Sciatic nerve (tissue), 2 donors: ENCODE data around the gene TBXT. TPM values are rescaled to one million over a fixed set of nuclear protein-coding genes. Genes with fewer than 3 reads are reported as not detected.

Experiments used
- ATAC-seq: fragments of 200-7000 bp; cut with Tn5 transposase; one replicate; pipeline ENCODE4 v1.9.1; 2020; ENCODE audit warnings: mild to moderate bottlenecking, moderate library complexity
- DNase-seq: peaks from one replicate; pipeline ENCODE4 v3.0.0-alpha.2; 2020; ENCODE audit warnings: low spot score
- intact Hi-C: fragments of 100-400 bp; cut with DNase I; formaldehyde crosslinking; loops from one replicate; pipeline ENCODE4 v1.14.2; 2022
- total RNA-seq: library from RNA; stranded (reverse); fragmentation: NEBNext Ultra II Directional; extraction: Animal tissue kit (Norgen Biotek cat#: 25700); gene quantifications from one replicate; pipeline ENCODE4 v1.2.1, GENCODE V29; 2021
- donor health status: DM: no; HTN: no; CAD: no.
- donor health status: DM: no; HTN: no; CAD: no.

TBXT gene
- total RNA-seq, 1 donor from 2014 or later = not detected

GRCh38 chr6:166174031-166174430 is 6.4 kb upstream of the TBXT start:
- intact Hi-C loops = no loop called here
- DNase-seq = no peak
- ATAC-seq = no peak

GRCh38 chr6:166173281-166173951 is 5.8 kb upstream of the TBXT start:
- ATAC-seq (no peak), DNase-seq (no peak)

GRCh38 chr6:166172546-166172945 is 4.9 kb upstream of the TBXT start:
- ATAC-seq = no peak

More at GRCh38 chr6:166173281-166173951, 5.8 kb upstream of the TBXT start:
- intact Hi-C loops = no loop called here

GRCh38 chr6:166169549-166170421 is 2.1 kb upstream of the TBXT start:
- DNase-seq = no peak
- ATAC-seq = no peak
- intact Hi-C loops = no loop called here

More at GRCh38 chr6:166172546-166172945, 4.9 kb upstream of the TBXT start:
- no peak for DNase-seq
- intact Hi-C loops = no loop called here

- intact Hi-C loops = no loop called here
- DNase-seq (no peak), ATAC-seq (no peak)
Observed at GRCh38 chr6:166168616-166169548, 1.2 kb upstream of the TBXT start.

- DNase-seq (no peak), ATAC-seq (no peak)
- intact Hi-C loops = no loop called here
Observed at GRCh38 chr6:166167258-166167731, 356 bp downstream of the TBXT start.

- ATAC-seq (no peak), DNase-seq (no peak)
- intact Hi-C loops = no loop called here
Observed at GRCh38 chr6:166166314-166167257, 1.1 kb downstream of the TBXT start.

- intact Hi-C loops = no loop called here
- ATAC-seq (no peak), DNase-seq (no peak)
Observed at GRCh38 chr6:166165558-166166313, 1.9 kb downstream of the TBXT start.

GRCh38 chr6:166162599-166163342 is 4.9 kb downstream of the TBXT start:
- intact Hi-C loops = no loop called here
- no peak for DNase-seq
- ATAC-seq = no peak

- no peak for DNase-seq
- no peak for ATAC-seq
- intact Hi-C loops = no loop called here
Observed at GRCh38 chr6:166157930-166158617, 9.6 kb downstream of the TBXT start.

- DNase-seq (no peak), ATAC-seq (no peak)
- intact Hi-C loops = no loop called here
Observed at GRCh38 chr6:166156942-166157341, 10.7 kb downstream of the TBXT start.

GRCh38 chr6:166153966-166154365 is 13.7 kb downstream of the TBXT start:
- DNase-seq = no peak
- intact Hi-C loops = no loop called here
- no peak for ATAC-seq

- no peak for DNase-seq
- ATAC-seq = no peak
- intact Hi-C loops = no loop called here
Observed at GRCh38 chr6:166152660-166153059, 15.0 kb downstream of the TBXT start.

GRCh38 chr6:166151798-166152197 is 15.9 kb downstream of the TBXT start:
- intact Hi-C loops = no loop called here
- DNase-seq (no peak), ATAC-seq (no peak)

GRCh38 chr6:166145751-166146150 is 21.9 kb downstream of the TBXT start:
- ATAC-seq (no peak), DNase-seq (no peak)
- intact Hi-C loops = no loop called here

GRCh38 chr6:166143011-166143410 is 24.6 kb downstream of the TBXT start:
- no peak for DNase-seq
- no peak for ATAC-seq
- intact Hi-C loops = no loop called here
